Stimulated activated naive CD8-positive, alpha-beta T cell treated with anti-CD3 and anti-CD28 coated beads, Interleukin-15, Interleukin-2, amounts not matched to agents 100 U/mL and 50 U/mL, for 24 hours (primary cell): ENCODE results near the gene SSTR4.

Experiments
- ATAC-seq: fragments of 150-1000 bp; cut with Tn5 transposase; one replicate; pipeline ENCODE4 v1.10.0; 2021
- DNase-seq: peaks from one replicate; pipeline ENCODE4 v3.0.0; 2021

Gene SSTR4

GRCh38 chr20:23043376-23043775 is 8.3 kb downstream of the SSTR4 start:
- DNase-seq: no peak
- ATAC-seq: no peak

- DNase-seq (no peak), ATAC-seq (no peak)
Measured at GRCh38 chr20:23046431-23046830, 11.3 kb downstream of the SSTR4 start.

GRCh38 chr20:23047001-23047737 is 12.1 kb downstream of the SSTR4 start:
- ATAC-seq (no peak), DNase-seq (no peak)

- no peak for ATAC-seq
Measured at GRCh38 chr20:23047738-23048214, 12.7 kb downstream of the SSTR4 start.

GRCh38 chr20:23048283-23049200 is 13.4 kb downstream of the SSTR4 start:
- peak; percentile 61 for ATAC-seq

More at GRCh38 chr20:23047738-23048214, 12.7 kb downstream of the SSTR4 start:
- DNase-seq: no peak

GRCh38 chr20:23049201-23050075 is 14.3 kb downstream of the SSTR4 start, which contains the start of gene THBD:
Gene THBD (minus strand): TSS chr20:23049672. CDS start chr20:23049504, 168 bp downstream.
- ATAC-seq (no peak), DNase-seq (peak; percentile 8)

More at GRCh38 chr20:23048283-23049200, 13.4 kb downstream of the SSTR4 start:
- peak; percentile 36 for DNase-seq

- DNase-seq: no peak
- ATAC-seq: no peak
Measured at GRCh38 chr20:23050076-23050838, 15.1 kb downstream of the SSTR4 start.

GRCh38 chr20:23050847-23051627 is 15.9 kb downstream of the SSTR4 start:
- DNase-seq (peak; percentile 44), ATAC-seq (no peak)

- ATAC-seq (no peak), DNase-seq (no peak)
Measured at GRCh38 chr20:23052904-23053303, 17.8 kb downstream of the SSTR4 start.

- no peak for ATAC-seq
- no peak for DNase-seq
Measured at GRCh38 chr20:23058240-23058639, 23.1 kb downstream of the SSTR4 start.

- no peak for ATAC-seq
- no peak for DNase-seq
Measured at GRCh38 chr20:23059001-23059400, 23.9 kb downstream of the SSTR4 start.

GRCh38 chr20:23059846-23060245 is 24.7 kb downstream of the SSTR4 start:
- ATAC-seq: no peak
- no peak for DNase-seq

- DNase-seq (no peak), ATAC-seq (no peak)
Measured at GRCh38 chr20:23060629-23061028, 25.5 kb downstream of the SSTR4 start.

GRCh38 chr20:23061262-23061661 is 26.1 kb downstream of the SSTR4 start:
- DNase-seq: no peak
- ATAC-seq: no peak

- ATAC-seq (no peak), DNase-seq (no peak)
Measured at GRCh38 chr20:23061734-23062561, 26.8 kb downstream of the SSTR4 start.

- no peak for ATAC-seq
- DNase-seq: no peak
Measured at GRCh38 chr20:23062632-23063031, 27.5 kb downstream of the SSTR4 start.

GRCh38 chr20:23063168-23063567 is 28.1 kb downstream of the SSTR4 start:
- no peak for ATAC-seq
- DNase-seq: no peak

GRCh38 chr20:23063581-23063980 is 28.5 kb downstream of the SSTR4 start:
- DNase-seq: no peak
- ATAC-seq: no peak
